ENCODE results near the gene RASGRP2.

RASGRP2 gene

DNA sequence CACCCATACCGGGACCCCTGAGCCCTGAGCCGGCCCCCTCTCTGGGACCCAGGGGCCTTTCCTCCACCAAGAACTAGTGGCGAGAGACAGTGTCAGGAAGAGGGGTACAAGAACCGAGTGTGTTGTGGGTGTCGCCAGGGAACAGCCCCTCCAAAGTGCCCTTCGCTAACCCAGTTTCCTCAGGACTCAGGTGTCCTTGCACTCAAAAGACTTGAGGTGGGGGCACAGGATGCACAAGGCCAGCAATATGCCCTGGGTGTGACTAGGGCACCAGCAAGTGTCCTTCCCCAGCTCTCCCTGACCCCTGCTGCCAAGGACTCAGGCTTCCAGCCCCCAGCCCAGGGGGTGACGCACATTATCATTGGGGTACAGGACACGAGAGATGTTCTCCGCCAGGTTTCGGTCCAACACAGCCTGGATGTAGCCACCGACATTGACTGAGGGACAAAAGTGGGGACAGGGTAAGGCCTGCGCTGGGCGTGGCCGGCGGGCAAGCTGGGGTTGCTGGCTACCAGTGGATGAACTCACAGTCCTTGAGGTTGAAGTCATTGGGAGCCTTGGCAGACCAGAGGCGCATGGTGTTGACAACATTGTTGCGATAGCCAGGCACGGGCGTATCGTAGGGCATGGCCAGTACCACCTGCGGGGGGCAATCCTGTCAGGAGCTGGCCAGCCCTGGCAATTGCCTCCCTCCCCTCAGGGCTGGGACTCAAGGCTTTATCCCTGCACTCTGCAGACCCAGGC is 11.1 kb upstream of the RASGRP2 start:
- ATAC-seq, result no peak
- TF ChIP-seq ZNF565 (CRISPR knock-in tag; conservative IDR thresholded peaks at IDR 0.05; ENCODE audit: low read depth) (no peak), OSR1 (CRISPR knock-in tag; IDR thresholded peaks at IDR 0.05) (no peak), PPARA (CRISPR knock-in tag; IDR thresholded peaks at IDR 0.05; ENCODE audit: borderline replicate concordance) (no peak), ZFP30 (CRISPR knock-in tag; IDR thresholded peaks at IDR 0.05) (no peak), ZNF70 (CRISPR knock-in tag; IDR thresholded peaks at IDR 0.05) (no peak)

DNA sequence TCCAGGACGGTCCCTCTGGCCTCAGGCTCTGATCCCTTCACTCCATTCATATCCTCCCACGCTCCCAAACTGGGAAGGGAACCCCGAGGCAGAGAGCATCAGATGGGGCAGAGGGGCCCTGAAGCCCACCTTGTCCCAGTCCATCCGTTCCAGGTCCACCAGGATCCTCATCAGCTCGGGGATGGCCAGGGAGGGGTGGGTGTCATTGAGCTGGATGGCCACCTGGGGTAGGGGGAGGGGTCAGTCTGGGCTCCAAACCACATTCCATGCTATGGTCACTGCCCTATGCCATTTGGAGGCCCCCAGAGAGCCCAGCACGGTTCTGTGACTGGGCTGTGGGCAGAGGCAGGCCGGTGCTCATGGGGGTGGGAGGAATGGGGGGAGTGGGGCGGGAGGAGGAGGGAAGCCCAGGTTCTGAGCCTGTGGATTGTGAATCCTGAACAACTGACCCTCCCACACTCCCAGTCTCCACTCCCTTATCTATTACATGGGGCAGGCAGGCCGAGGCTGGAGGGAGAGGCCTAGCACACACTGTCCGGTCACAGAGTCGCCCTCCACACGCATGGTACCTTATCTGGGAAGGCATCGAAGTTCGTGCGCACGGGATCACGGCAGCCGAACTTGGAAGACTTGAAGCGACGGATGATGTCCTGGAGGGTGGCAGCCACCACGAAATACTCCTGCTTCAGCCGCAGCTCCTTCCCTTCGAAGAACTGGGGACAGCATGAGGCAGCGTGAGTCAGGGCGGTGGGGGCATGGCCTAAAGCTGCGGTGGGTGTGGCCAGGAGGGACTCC is 10.4 kb upstream of the RASGRP2 start:
- no peak for ATAC-seq
- no peak for TF ChIP-seq ZNF70 (CRISPR knock-in tag; IDR thresholded peaks at IDR 0.05)
- TF ChIP-seq ISL1 (CRISPR knock-in tag; IDR thresholded peaks at IDR 0.05), result no peak

DNA sequence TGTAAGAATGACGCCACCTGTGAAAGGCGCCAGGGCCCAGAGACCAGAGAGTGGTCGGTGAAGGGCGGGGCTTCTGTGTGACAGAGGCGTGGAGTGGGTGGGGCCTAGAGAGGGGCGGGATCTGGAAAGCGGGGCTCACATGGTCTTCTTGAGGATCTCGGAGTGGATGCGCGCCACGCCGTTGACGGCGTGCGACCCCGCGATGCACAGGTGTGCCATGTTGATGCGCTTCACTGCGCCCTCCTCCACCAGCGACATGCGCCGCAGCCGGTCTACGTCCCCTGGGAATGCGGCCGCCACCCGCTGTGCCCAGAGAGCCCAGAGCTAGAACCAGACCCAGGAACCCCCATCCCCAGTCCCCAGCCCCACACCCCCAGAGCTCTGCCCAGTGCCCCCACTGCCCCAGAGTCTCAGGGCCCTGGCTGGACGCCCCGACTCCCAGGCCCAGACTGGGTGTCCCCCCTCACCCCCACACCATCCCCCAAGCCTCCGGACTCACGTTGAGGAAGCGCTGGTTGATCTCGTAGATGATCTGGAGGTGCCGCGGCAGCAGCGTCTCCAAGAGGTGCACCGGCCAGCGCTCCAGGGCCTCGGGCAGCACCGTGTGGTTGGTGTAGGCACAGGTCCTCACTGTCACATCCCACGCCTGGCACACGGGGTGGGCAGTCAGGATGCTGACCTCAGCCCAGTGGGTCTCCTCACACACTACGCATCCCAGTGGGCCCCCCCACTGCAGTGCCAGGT is 9.6 kb upstream of the RASGRP2 start:
- TF ChIP-seq ZFP3 (CRISPR knock-in tag; IDR thresholded peaks at IDR 0.05) (no peak), ZC3H10 (CRISPR knock-in tag; IDR thresholded peaks at IDR 0.05) (no peak), GLIS3 (CRISPR knock-in tag; IDR thresholded peaks at IDR 0.05) (no peak), RARB (CRISPR knock-in tag; IDR thresholded peaks at IDR 0.05) (no peak), TCF4 (CRISPR knock-in tag; IDR thresholded peaks at IDR 0.05; ENCODE audit: borderline replicate concordance) (no peak), PATZ1 (CRISPR knock-in tag; IDR thresholded peaks at IDR 0.05; ENCODE audit: borderline replicate concordance) (no peak), ZFP30 (CRISPR knock-in tag; IDR thresholded peaks at IDR 0.05) (no peak), ZNF70 (CRISPR knock-in tag; IDR thresholded peaks at IDR 0.05) (no peak), ISL1 (CRISPR knock-in tag; IDR thresholded peaks at IDR 0.05) (no peak), CSDC2 (CRISPR knock-in tag; IDR thresholded peaks at IDR 0.05) (no peak), TSHZ2 (CRISPR knock-in tag; IDR thresholded peaks at IDR 0.05) (no peak)
- TF ChIP-seq, protein P1, sequence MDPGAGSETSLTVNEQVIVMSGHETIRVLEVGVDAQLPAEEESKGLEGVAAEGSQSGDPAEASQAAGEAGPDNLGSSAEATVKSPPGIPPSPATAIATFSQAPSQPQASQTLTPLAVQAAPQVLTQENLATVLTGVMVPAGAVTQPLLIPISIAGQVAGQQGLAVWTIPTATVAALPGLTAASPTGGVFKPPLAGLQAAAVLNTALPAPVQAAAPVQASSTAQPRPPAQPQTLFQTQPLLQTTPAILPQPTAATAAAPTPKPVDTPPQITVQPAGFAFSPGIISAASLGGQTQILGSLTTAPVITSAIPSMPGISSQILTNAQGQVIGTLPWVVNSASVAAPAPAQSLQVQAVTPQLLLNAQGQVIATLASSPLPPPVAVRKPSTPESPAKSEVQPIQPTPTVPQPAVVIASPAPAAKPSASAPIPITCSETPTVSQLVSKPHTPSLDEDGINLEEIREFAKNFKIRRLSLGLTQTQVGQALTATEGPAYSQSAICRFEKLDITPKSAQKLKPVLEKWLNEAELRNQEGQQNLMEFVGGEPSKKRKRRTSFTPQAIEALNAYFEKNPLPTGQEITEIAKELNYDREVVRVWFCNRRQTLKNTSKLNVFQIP (CRISPR knock-in tag; IDR thresholded peaks at IDR 0.05; ENCODE audit: borderline replicate concordance, low read depth), result no peak
- ATAC-seq, result no peak

DNA sequence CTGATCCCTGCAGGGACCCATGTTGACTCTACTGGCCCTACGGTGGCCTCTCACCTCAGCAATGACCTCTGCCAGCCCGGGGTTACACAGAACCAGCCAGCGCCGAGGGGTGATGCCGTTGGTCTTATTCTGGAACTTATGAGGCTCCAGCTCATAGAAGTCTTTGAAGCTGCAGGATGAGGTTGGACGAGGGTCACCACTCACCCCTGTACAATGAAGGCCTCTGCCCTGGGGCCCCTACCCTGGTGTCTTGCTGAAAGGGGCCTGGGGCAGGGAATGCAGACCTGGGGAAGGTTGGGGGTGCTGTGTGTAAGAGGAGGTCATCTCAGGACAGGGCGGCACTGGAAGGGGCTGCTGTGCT is 9.1 kb upstream of the RASGRP2 start:
- ATAC-seq, result no peak
- no peak for TF ChIP-seq CSDC2 (CRISPR knock-in tag; IDR thresholded peaks at IDR 0.05)
- no peak for TF ChIP-seq GLIS3 (CRISPR knock-in tag; IDR thresholded peaks at IDR 0.05)
- no peak for TF ChIP-seq PPARA (CRISPR knock-in tag; IDR thresholded peaks at IDR 0.05; ENCODE audit: borderline replicate concordance)
- TF ChIP-seq ZFP30 (CRISPR knock-in tag; IDR thresholded peaks at IDR 0.05), result no peak
- no peak for TF ChIP-seq BACH2 (CRISPR knock-in tag; IDR thresholded peaks at IDR 0.05; ENCODE audit: borderline replicate concordance)
- TF ChIP-seq, protein P2, sequence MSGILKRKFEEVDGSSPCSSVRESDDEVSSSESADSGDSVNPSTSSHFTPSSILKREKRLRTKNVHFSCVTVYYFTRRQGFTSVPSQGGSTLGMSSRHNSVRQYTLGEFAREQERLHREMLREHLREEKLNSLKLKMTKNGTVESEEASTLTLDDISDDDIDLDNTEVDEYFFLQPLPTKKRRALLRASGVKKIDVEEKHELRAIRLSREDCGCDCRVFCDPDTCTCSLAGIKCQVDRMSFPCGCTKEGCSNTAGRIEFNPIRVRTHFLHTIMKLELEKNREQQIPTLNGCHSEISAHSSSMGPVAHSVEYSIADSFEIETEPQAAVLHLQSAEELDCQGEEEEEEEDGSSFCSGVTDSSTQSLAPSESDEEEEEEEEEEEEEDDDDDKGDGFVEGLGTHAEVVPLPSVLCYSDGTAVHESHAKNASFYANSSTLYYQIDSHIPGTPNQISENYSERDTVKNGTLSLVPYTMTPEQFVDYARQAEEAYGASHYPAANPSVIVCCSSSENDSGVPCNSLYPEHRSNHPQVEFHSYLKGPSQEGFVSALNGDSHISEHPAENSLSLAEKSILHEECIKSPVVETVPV (CRISPR knock-in tag; IDR thresholded peaks at IDR 0.05), result no peak
- TF ChIP-seq RARB (CRISPR knock-in tag; IDR thresholded peaks at IDR 0.05), result no peak
- no peak for TF ChIP-seq ZFP3 (CRISPR knock-in tag; IDR thresholded peaks at IDR 0.05)
- TF ChIP-seq SNAI2 (CRISPR knock-in tag; IDR thresholded peaks at IDR 0.05), result no peak
- TF ChIP-seq TSHZ2 (CRISPR knock-in tag; IDR thresholded peaks at IDR 0.05), result no peak
- TF ChIP-seq ZNF70 (CRISPR knock-in tag; IDR thresholded peaks at IDR 0.05), result no peak
- TF ChIP-seq ISL1 (CRISPR knock-in tag; IDR thresholded peaks at IDR 0.05), result no peak
- TF ChIP-seq ARNTL (CRISPR knock-in tag; IDR thresholded peaks at IDR 0.05; ENCODE audit: borderline replicate concordance, low read depth), result no peak
- no peak for TF ChIP-seq OSR1 (CRISPR knock-in tag; IDR thresholded peaks at IDR 0.05)
- no peak for TF ChIP-seq ZC3H10 (CRISPR knock-in tag; IDR thresholded peaks at IDR 0.05)
- TF ChIP-seq TCF4 (CRISPR knock-in tag; IDR thresholded peaks at IDR 0.05; ENCODE audit: borderline replicate concordance), result no peak
- TF ChIP-seq, protein P1 (CRISPR knock-in tag; IDR thresholded peaks at IDR 0.05; ENCODE audit: borderline replicate concordance, low read depth), result no peak

All from SK-N-SH treated with all-trans-retinoic acid at 6 μM for 48 hours (cell line).